LNCAP (cell line): ENCODE data around the gene EEF1G.

Experiments used
- TF ChIP-seq, protein P1 (sequence below): fragments of 450-650 bp; IDR thresholded peaks from 2 replicates; pipeline ENCODE4 v1.5.1; 2017; ENCODE audit warnings: mild to moderate bottlenecking

EEF1G gene

DNA sequence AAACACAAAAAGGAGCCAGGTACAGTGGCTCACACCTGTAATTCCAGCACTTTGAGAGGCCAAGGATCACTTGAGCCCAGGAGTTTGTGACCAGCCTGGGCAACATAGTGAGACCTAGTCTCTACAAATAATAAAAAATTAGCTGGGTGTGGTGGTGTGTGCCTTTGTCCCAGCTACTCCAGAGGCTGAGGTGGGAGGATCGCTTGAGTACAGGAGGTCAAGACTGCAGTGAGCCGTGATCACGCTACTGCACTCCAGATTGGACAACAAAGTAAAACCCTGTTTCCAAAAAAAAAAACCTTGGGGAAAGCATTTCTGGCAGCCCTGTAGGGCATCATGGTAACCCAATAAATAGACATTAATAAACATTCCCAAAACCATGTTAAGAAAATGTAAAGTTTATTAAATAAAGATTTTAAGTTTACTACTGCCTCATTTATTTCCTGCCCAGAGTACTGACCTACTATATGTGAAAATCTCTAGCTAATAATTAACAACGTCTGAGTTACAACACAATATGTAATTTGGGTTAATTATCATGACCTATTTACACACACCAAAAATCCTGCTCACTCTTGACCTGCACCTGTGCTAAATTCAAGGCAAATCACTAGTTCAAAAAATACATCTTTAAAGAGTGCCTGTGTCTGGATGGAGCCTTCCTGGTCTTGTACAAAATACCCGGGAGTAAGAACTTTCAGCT is 8.4 kb downstream of the EEF1G start:
- TF ChIP-seq, protein P1, sequence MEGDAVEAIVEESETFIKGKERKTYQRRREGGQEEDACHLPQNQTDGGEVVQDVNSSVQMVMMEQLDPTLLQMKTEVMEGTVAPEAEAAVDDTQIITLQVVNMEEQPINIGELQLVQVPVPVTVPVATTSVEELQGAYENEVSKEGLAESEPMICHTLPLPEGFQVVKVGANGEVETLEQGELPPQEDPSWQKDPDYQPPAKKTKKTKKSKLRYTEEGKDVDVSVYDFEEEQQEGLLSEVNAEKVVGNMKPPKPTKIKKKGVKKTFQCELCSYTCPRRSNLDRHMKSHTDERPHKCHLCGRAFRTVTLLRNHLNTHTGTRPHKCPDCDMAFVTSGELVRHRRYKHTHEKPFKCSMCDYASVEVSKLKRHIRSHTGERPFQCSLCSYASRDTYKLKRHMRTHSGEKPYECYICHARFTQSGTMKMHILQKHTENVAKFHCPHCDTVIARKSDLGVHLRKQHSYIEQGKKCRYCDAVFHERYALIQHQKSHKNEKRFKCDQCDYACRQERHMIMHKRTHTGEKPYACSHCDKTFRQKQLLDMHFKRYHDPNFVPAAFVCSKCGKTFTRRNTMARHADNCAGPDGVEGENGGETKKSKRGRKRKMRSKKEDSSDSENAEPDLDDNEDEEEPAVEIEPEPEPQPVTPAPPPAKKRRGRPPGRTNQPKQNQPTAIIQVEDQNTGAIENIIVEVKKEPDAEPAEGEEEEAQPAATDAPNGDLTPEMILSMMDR = no peak

DNA sequence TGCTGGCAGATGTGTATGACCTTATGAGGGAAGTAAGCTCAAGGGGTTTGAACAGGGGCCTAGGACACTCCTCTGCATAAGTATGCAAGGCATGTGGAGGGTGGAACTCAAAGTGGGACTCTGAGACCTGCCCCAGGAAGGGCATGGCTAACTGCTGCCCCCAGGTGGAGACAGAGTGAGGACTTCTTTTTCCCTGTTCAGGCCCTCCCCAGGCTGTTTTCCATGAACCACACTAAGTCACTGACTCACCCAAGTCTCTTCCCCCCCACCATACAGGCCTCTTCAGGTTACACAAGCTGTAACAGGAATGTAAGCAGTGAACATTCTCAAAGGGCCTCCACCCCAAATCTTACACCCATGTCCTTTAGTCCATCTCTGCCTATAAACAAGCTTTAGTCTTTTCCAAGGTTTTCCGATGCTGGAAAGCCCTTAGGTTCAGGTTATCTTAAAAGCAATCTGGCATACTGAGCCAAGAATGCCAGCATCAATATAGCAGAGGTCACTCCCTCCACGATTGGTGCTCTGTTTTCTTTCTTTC is 13.1 kb downstream of the EEF1G start:
- TF ChIP-seq, protein P1 = peak; percentile 63; the same call in 1 of the 2 replicates

DNA sequence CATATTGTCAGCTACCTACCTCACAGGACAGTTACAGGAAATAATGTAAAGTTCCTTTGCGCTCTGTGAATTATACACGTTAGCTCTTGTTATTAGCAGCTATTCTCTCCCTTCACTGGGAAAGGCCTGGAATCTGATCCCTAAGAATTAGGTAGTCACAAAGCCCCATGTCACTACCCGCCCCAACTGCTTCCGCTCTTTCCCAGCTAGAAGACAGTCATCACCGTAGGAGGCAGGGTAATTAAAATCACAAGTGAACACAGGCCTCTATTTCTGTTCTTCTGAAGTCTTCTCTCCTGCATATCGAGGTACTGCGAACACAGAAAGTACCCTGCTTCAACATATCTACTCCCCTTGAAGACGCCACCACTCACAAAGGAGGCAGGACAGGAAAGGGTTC is 14.5 kb downstream of the EEF1G start:
- TF ChIP-seq, protein P1 = no peak

DNA sequence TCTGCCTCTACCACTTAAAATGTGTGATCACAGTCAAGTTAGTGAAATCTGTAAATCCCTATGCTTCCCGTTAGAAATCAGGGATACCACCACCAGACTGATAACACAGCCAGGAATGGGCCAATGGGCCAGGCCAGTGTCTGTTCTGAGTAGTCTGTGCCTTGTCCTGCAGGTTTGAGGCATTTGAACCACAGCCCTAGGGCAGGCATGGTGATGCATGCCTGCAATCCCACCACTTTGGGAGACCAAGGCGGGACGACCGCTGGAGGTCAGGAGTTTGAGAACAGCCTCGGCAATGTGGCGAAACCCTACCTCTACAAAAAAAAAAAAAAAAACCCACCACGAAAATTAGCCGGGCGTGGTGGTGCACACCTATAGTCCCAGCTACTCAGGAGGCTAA is 15.0 kb downstream of the EEF1G start:
- TF ChIP-seq, protein P1 = no peak

DNA sequence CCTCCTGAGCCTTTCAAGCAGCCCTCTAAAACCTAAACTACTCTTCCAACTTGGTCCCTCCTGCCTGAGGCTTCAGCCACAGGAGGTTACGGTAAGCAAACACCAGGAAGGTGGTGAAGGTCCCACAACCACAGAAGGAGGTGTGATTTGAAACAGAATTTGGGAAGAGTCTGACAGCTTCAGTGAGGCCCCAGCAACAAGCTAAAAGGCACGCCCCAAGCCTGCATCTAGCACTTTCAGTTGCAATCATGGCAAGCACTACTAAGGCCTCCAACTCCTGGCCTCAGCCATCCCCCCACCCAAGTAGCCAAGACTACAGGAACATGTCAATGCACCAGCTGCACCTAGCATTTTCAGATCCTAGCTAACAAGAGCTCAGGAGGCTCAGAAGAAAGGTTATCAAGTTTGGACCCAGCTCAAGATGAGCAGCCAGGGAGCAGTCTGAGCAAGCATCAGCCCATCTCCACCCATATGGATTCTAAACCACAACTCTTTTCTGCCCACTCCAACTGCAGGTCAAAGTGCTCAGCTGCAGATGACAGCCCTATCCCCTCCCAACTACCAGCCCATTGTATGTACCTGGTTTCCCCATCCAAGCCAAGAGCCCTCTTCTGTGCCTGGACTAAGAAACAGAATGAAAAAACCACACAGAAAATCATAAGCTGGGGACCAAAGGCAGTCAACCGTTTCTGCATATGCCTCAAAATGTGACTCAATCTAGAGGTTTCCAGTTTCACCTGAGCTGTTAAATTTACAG is 16.6 kb downstream of the EEF1G start:
- TF ChIP-seq, protein P1 = no peak

DNA sequence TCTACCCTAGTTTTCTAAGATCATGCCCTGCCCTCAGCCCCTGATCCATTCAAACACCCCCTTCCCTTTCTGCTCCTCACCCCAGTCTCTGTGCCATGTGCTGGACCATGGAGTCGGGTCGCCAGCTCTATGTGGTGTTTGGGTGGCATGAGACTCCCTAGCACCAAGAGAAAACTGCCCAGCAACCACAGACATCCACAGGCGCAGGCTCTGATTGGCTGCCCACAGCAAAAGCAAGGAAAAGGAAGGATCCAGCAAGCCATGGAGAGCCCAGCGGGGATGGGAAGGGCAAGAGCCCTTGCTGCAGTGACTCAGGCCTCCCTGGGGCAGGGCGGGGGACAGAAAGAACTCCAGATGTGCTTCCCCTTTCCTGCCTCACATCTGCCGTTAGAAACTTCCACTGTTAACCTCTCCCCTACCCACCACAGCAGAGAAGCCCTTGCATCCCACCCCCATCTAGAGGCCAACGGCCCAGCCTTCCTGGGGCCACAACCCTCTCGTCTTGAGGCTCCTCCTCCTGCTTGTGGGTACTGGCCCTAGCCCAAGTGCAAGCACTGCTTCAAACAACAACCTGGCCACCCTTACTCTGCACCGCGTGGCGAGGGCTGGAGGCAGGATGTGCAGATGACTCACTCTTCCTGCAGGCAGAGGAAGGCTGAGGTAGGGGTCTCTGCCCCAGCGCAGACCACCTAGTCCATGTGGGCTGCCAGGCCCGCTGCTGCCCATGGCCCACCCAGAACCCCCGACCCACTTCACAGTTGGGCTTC is 17.4 kb downstream of the EEF1G start:
- TF ChIP-seq, protein P1 = no peak

DNA sequence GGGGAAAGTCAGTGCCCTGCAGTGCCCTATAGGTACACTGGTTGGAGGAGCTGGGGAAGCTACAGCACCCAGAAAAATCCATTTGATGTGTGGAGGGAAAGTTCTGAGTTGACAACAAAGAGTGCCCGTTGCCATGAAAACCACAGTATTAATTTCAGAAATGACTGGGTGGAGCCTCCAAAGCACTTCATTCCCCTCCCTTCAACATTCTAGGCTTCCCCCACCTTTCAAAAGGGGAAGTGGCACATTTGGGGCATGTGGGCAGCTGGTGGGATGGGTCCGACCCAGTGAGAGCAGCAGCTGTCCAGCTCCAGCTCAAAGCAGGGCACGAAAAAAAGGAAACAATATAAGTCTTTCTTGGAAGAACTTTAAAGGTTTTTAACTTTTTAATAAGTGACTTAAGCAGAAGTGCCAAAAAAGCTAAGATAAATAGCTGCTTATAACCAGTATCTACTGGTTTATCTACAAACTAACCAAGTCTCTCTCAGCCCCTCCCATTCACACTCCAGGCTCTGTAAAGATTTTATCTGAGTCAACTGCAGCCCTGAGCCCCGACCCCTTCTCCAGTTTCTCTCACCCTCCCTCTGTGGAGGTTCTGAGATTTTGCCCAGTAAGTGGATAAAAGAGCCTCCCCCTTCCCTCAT is 18.1 kb downstream of the EEF1G start:
- TF ChIP-seq, protein P1 = no peak
